ENCODE measurements around the gene GP1BA. TPM values are rescaled to one million over a fixed set of nuclear protein-coding genes. Genes with fewer than 3 reads are reported as not detected.

GP1BA gene
- total RNA-seq, 4 donors from 2014 or later = not detected

- DNase-seq (ENCODE audit: low spot score) (no peak), ATAC-seq (ENCODE audit: low FRiP score) (no peak)
- TF ChIP-seq CTCF (IDR thresholded peaks at IDR 0.05) = no peak
Measured at GRCh38 chr17:4934173-4934979, 2.3 kb downstream of the GP1BA start.

GRCh38 chr17:4935650-4936049, 3.6 kb downstream of the GP1BA start:
- DNase-seq (ENCODE audit: low spot score) (no peak), ATAC-seq (ENCODE audit: low FRiP score) (no peak)
- no peak for TF ChIP-seq CTCF (IDR thresholded peaks at IDR 0.05)

GRCh38 chr17:4936436-4936835, 4.4 kb downstream of the GP1BA start:
- no peak for ATAC-seq (ENCODE audit: low FRiP score)
- no peak for TF ChIP-seq CTCF (IDR thresholded peaks at IDR 0.05)
- DNase-seq (ENCODE audit: low spot score) = no peak

- DNase-seq (ENCODE audit: low spot score) (no peak), ATAC-seq (ENCODE audit: low FRiP score) (no peak)
- no peak for TF ChIP-seq CTCF (IDR thresholded peaks at IDR 0.05)
Measured at GRCh38 chr17:4937553-4937952, 5.5 kb downstream of the GP1BA start.

GRCh38 chr17:4938069-4938491, 6.0 kb downstream of the GP1BA start:
- no peak for DNase-seq (ENCODE audit: low spot score)
- no peak for ATAC-seq (ENCODE audit: low FRiP score)
- no peak for TF ChIP-seq CTCF (IDR thresholded peaks at IDR 0.05)

- TF ChIP-seq CTCF (IDR thresholded peaks at IDR 0.05) = no peak
- DNase-seq (ENCODE audit: low spot score) (no peak), ATAC-seq (ENCODE audit: low FRiP score) (no peak)
Measured at GRCh38 chr17:4938688-4939545, 6.8 kb downstream of the GP1BA start.

All from omental fat pad (tissue), 4 donors.